Peyer's patch (tissue), 4 donors: ENCODE data around the gene PHF13. TPM values are rescaled to one million over a fixed set of nuclear protein-coding genes. Genes with fewer than 3 reads are reported as not detected.

ENCODE experiments used
- DNase-seq, 3 donors: peaks; one replicate each; pipeline ENCODE4 v3.0.0-alpha.2; 2017 to 2019
- H3K27ac ChIP-seq, 4 donors: fragments of 200-600 bp; sonication (generic); one replicate each; pipeline ENCODE4 v1.5.1; 2016 to 2019
- H3K27me3 ChIP-seq, 2 donors: fragments of 200-600 bp; sonication (generic); one replicate each; pipeline ENCODE4 v1.5.1; 2019
- H3K36me3 ChIP-seq, 3 donors: fragments of 200-600 bp; sonication (generic); one replicate each; pipeline ENCODE4 v1.5.1; 2016 to 2019
- H3K4me1 ChIP-seq, 4 donors: fragments of 200-600 bp; sonication (generic); one replicate each; pipeline ENCODE4 v1.5.1; 2016 to 2019
- H3K4me3 ChIP-seq, 4 donors: fragments of 200-600 bp; sonication (generic); 1 replicate in 3 of 4; 2 replicates in 1 of 4; pipeline ENCODE4 v1.5.1; 2016 to 2019; ENCODE audit warnings: mild to moderate bottlenecking in 1 of 4
- H3K9me3 ChIP-seq, 4 donors: fragments of 200-600 bp; sonication (generic); one replicate each; pipeline ENCODE4 v1.5.1; 2016 to 2019; ENCODE audit warnings: mild to moderate bottlenecking in 1 of 4
- POLR2A ChIP-seq, 2 donors: fragments of 450-650 bp; IDR thresholded peaks; one replicate each; pipeline ENCODE4 v1.5.1; 2017; ENCODE audit warnings: antibody characterized with exemption in 2 of 2, mild to moderate bottlenecking in 2 of 2, moderate library complexity in 2 of 2
- total RNA-seq, 4 donors: library from RNA; depleted of rRNA; stranded (reverse); fragments of >200 nt; gene quantifications; one replicate each; pipeline ENCODE4 v1.1.0, GENCODE V29; 2016
- TF ChIP-seq, protein P1 (sequence below), 6 experiments: fragments of 450-650 bp in 4 of 6; fragments of 200-600 bp in 2 of 6; sonication (generic) in 1 of 6; IDR thresholded peaks; one replicate each; pipeline ENCODE4 v1.5.1; 2017 to 2019; ENCODE audit warnings: antibody characterized with exemption in 6 of 6, mild to moderate bottlenecking in 3 of 6, moderate library complexity in 1 of 6

The PHF13 gene
- 1 to 10 TPM; 3.3 to 7.4 (median 6.0) TPM for total RNA-seq

DNA sequence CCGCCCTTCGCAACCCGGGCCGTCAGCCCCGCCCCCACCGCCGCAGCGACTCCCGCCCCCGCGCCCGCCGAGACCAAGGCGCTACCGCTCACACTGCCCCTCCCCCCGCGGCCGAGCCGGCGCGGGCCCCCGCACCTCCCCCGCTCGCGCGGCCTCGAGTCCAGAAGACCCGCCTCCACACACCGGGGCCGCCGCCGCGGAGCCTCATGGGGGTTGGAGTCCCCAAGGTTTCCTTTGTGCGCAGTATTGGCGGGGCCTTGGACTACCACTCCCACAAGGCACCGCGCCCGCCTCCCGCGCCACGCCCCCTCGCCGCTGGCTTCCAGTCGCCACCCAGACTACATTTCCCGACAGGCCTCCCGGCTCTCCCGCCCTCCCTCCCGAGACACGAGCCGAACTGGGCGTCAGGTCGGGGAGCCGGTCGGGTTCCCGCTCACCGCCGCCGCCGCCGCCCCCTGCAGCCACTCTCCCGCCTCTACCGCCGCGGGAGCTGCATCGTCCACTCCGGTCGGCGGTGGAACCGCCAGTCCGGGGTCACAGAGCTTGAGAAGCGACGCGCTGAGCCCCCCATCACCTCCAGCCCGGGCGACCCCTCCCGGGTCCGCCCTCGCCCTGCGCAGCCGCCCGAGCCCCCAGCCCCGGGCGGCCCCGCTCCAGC lies at the start of gene PHF13:
TSS of gene PHF13 (plus strand) at position 371 of the 658 bp plus-strand sequence. CDS start 336 bp downstream, outside the sequence.
- Histone ChIP-seq H3K27ac (peak within 1 kb of the TSS; percentile 87 to 93 (median 92)), H3K4me1 (peaks cover 0 to 11% (median 2%) of the 10 kb centered on the region in 4 donors), H3K27me3 (no peaks in the 10 kb centered on the region), H3K36me3 (peaks cover 0 to 7% (median 0%) of the 10 kb centered on the region in 3 donors), H3K9me3 (no peaks in the 10 kb centered on the region), H3K4me3 (peak within 1 kb of the TSS; percentile 83 to 100 (median 92))
- TF ChIP-seq, protein P1, sequence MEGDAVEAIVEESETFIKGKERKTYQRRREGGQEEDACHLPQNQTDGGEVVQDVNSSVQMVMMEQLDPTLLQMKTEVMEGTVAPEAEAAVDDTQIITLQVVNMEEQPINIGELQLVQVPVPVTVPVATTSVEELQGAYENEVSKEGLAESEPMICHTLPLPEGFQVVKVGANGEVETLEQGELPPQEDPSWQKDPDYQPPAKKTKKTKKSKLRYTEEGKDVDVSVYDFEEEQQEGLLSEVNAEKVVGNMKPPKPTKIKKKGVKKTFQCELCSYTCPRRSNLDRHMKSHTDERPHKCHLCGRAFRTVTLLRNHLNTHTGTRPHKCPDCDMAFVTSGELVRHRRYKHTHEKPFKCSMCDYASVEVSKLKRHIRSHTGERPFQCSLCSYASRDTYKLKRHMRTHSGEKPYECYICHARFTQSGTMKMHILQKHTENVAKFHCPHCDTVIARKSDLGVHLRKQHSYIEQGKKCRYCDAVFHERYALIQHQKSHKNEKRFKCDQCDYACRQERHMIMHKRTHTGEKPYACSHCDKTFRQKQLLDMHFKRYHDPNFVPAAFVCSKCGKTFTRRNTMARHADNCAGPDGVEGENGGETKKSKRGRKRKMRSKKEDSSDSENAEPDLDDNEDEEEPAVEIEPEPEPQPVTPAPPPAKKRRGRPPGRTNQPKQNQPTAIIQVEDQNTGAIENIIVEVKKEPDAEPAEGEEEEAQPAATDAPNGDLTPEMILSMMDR (IDR thresholded peaks at IDR 0.05): no peak
- TF ChIP-seq POLR2A (IDR thresholded peaks at IDR 0.05): peak in 1 of 2 donors; percentile 37
- peak; percentile 99 to 100 (median 100) for DNase-seq

DNA sequence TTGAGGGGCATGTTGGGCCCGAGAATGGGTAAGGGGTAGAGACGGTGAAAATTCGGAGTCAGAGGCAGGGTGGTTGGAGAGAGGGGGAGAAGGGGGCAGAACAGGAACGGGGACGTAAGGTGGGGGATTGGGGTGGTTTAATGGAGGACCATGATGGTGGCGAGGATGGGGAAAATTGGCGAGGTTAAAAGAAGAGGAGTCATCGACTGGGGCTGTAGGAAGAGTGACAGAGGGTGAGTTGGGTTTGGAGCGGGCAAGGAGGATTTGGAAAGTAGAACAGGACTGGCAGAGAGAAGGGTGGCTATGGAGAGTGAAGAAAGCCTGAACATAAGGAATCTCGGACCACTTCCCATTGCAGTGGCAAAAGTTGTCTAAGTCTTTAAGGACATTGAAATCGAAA lies 44.5 kb upstream of the PHF13 start:
- Histone ChIP-seq H3K4me3 (no peak overlapping the region), H3K9me3 (no peaks in the 10 kb centered on the region), H3K4me1 (no peaks in the 10 kb centered on the region), H3K27ac (no peak overlapping the region), H3K36me3 (no peaks in the 10 kb centered on the region), H3K27me3 (no peaks in the 10 kb centered on the region)
- no peak for TF ChIP-seq POLR2A (IDR thresholded peaks at IDR 0.05)
- TF ChIP-seq, protein P1 (IDR thresholded peaks at IDR 0.05): no peak
- no peak for DNase-seq

DNA sequence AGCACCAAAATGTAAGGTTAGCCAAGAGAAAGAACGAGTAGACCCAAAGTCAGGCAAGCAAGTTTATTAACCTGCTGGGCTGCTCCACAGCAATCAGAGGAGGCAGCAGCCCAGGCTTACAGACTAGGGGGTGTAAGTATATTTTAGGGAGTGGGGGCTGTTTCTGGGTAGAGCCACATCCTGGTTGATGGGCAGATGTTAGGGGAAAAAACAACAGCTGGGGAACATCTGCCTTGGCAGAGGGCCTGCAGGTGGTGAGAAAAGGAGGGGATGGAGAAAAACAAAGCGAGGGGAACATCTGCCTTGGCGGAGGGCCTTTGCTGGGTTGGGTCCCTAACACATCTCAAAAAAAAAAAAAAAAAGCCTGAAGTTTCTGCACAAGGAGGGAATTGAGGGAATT lies 43.4 kb upstream of the PHF13 start:
- Histone ChIP-seq H3K27ac (no peak overlapping the region), H3K27me3 (no peaks in the 10 kb centered on the region), H3K9me3 (no peaks in the 10 kb centered on the region), H3K36me3 (no peaks in the 10 kb centered on the region), H3K4me1 (no peaks in the 10 kb centered on the region), H3K4me3 (no peak overlapping the region)
- no peak for DNase-seq
- TF ChIP-seq POLR2A (IDR thresholded peaks at IDR 0.05): no peak
- TF ChIP-seq, protein P1 (IDR thresholded peaks at IDR 0.05): no peak

GRCh38 chr1:6570987-6571386 lies 42.5 kb upstream of the PHF13 start:
- H3K27me3 ChIP-seq: no peaks in the 10 kb centered on the region
- H3K4me3 ChIP-seq: no peak overlapping the region
- H3K27ac ChIP-seq: no peak overlapping the region
- H3K9me3 ChIP-seq: no peaks in the 10 kb centered on the region
- DNase-seq: no peak
- H3K36me3 ChIP-seq: no peaks in the 10 kb centered on the region
- TF ChIP-seq, protein P1 (IDR thresholded peaks at IDR 0.05): no peak
- no peak for TF ChIP-seq POLR2A (IDR thresholded peaks at IDR 0.05)
- H3K4me1 ChIP-seq: no peaks in the 10 kb centered on the region

- H3K4me3 ChIP-seq: no peak overlapping the region
- no peaks in the 10 kb centered on the region for H3K9me3 ChIP-seq
- no peak overlapping the region for H3K27ac ChIP-seq
- no peak for DNase-seq
- no peaks in the 10 kb centered on the region for H3K4me1 ChIP-seq
- TF ChIP-seq POLR2A (IDR thresholded peaks at IDR 0.05): no peak
- TF ChIP-seq, protein P1 (IDR thresholded peaks at IDR 0.05): no peak
- H3K27me3 ChIP-seq: no peaks in the 10 kb centered on the region
- H3K36me3 ChIP-seq: no peaks in the 10 kb centered on the region
Observed at GRCh38 chr1:6572653-6573383, 40.7 kb upstream of the PHF13 start.
